HCT116 (cell line): ENCODE data around the gene LCK. TPM values are rescaled to one million over a fixed set of nuclear protein-coding genes. Genes with fewer than 3 reads are reported as not detected.

Source experiments
- ATAC-seq: fragments of 200-7000 bp; cut with Tn5 transposase; 2 replicates; pipeline ENCODE4 v1.9.1; 2020; ENCODE audit warnings: mild to moderate bottlenecking, moderate library complexity
- BruUV-seq: library from RNA; stranded (reverse); fragments of 400-500 nt; replicated peaks from 2 replicates; lab custom pipeline; 2021; lab: Mats Ljungman, UMichigan
- CTCF ChIA-PET: fragments of 300-600 bp; sonication (Branson Sonifier 250); formaldehyde crosslinking; loops from one replicate; lab custom pipeline; 2021; ENCODE audit warnings: antibody characterized with exemption; lab: Charles Lee
- POLR2A ChIA-PET: fragments of 300-600, 350-600 bp; sonication (Branson Sonifier 250); formaldehyde crosslinking; loops from one replicate; lab custom pipeline; 2021; ENCODE audit warnings: antibody characterized with exemption; lab: Charles Lee
- RAD21 ChIA-PET, 2 experiments: fragments of 300-600 bp; sonication (Branson Sonifier 250); formaldehyde crosslinking; loops; one replicate each; lab custom pipeline; 2023; ENCODE audit warnings: low total read pairs in 2 of 2; ENCODE audit not compliant: uncharacterized antibody in 2 of 2, unreplicated experiment in 2 of 2, low non-redundant PET in 1 of 2; lab: Charles Lee
- DNase-seq: peaks from one replicate; pipeline ENCODE4 v3.0.0-alpha.2; 2010; ENCODE audit warnings: low read depth, low spot score
- H2AFZ ChIP-seq: fragments of 200-600 bp; shearing (Covaris generic), sonication (generic); 2 replicates; pipeline ENCODE4 v1.6.1; 2017; ENCODE audit warnings: low read depth, mixed run types, mixed read lengths, antibody characterized with exemption, low read length; ENCODE audit not compliant: poor library complexity, severe bottlenecking
- H3K27ac ChIP-seq: 2 replicates; pipeline ENCODE4 v1.5.1; 2012; ENCODE audit warnings: low read depth, low read length
- H3K27me3 ChIP-seq: fragments of 200-600 bp; sonication (generic); 2 replicates; pipeline ENCODE4 v1.6.1; 2016; ENCODE audit warnings: mixed run types, low read length, mixed read lengths; ENCODE audit not compliant: insufficient read depth
- H3K36me3 ChIP-seq, 2 experiments: fragments of 200-500 bp in 1 of 2; fragments of 200-600 bp in 1 of 2; sonication (Bioruptor generic) in 1 of 2; sonication (generic) in 1 of 2; 2 replicates each; pipeline versions ENCODE4 v1.5.1 to v1.6.1; 2014 to 2016; ENCODE audit warnings: low read length in 2 of 2, inconsistent platforms in 1 of 2, mixed read lengths in 1 of 2, mixed run types in 1 of 2; ENCODE audit not compliant: insufficient read depth in 2 of 2, control insufficient read depth in 1 of 2
- H3K4me1 ChIP-seq, 2 experiments: fragments of 200-600 bp in 1 of 2; sonication (generic) in 1 of 2; 2 replicates each; pipeline versions ENCODE4 v1.5.1 to v1.6.1; 2012 to 2017; ENCODE audit warnings: low read length in 2 of 2, inconsistent platforms in 1 of 2, mild to moderate bottlenecking in 1 of 2, mixed read lengths in 1 of 2, mixed run types in 1 of 2, moderate library complexity in 1 of 2; ENCODE audit not compliant: insufficient read depth in 2 of 2, control insufficient read depth in 1 of 2
- H3K4me2 ChIP-seq: fragments of 200-600 bp; sonication (generic); 2 replicates; pipeline ENCODE4 v1.6.1; 2017; ENCODE audit warnings: mixed run types, low read length, mixed read lengths
- H3K4me3 ChIP-seq, 2 experiments: fragments of 200-600 bp in 1 of 2; sonication (generic) in 1 of 2; replicated peaks in 1 of 2; 2 replicates each; pipeline ENCODE4 v1.5.1; 2011 to 2016; ENCODE audit warnings: low read length in 2 of 2, control low read depth in 1 of 2, low read depth in 1 of 2, mild to moderate bottlenecking in 1 of 2, mixed read lengths in 1 of 2, mixed run types in 1 of 2
- H3K79me2 ChIP-seq: fragments of 200-600 bp; sonication (generic); 2 replicates; pipeline ENCODE4 v1.6.1; 2017; ENCODE audit warnings: mild to moderate bottlenecking, mixed run types, low read length, moderate library complexity, mixed read lengths; ENCODE audit not compliant: insufficient read depth
- H3K9ac ChIP-seq: fragments of 200-600 bp; sonication (generic); 2 replicates; pipeline ENCODE4 v1.6.1; 2016; ENCODE audit warnings: low read length, mixed read lengths
- H3K9me2 ChIP-seq: fragments of 200-600 bp; sonication (generic), shearing (Covaris generic); 2 replicates; pipeline ENCODE4 v1.6.1; 2017; ENCODE audit warnings: mixed run types, mild to moderate bottlenecking, moderate library complexity; ENCODE audit not compliant: insufficient read depth
- H3K9me3 ChIP-seq, 2 experiments: fragments of 200-500 bp in 1 of 2; fragments of 200-600 bp in 1 of 2; sonication (Bioruptor generic) in 1 of 2; sonication (generic) in 1 of 2; 2 replicates each; pipeline ENCODE4 v1.6.1; 2014 to 2017; ENCODE audit warnings: low read length in 2 of 2, mixed read lengths in 2 of 2, inconsistent platforms in 1 of 2, low read depth in 1 of 2, mild to moderate bottlenecking in 1 of 2, mixed run types in 1 of 2, moderate library complexity in 1 of 2; ENCODE audit not compliant: control insufficient read depth in 1 of 2, insufficient read depth in 1 of 2
- H4K20me1 ChIP-seq: fragments of 200-600 bp; sonication (generic), shearing (Covaris generic); 2 replicates; pipeline ENCODE4 v1.6.1; 2017; ENCODE audit warnings: mixed run types, mild to moderate bottlenecking, moderate library complexity; ENCODE audit not compliant: insufficient read depth
- CEBPB ChIP-seq: IDR thresholded peaks from 2 replicates; pipeline ENCODE4 v1.6.1; 2012; ENCODE audit warnings: low read depth
- EZH2 ChIP-seq: fragments of 200-600 bp; sonication (generic); IDR thresholded peaks from 2 replicates; pipeline ENCODE4 v1.6.1; 2017; ENCODE audit warnings: antibody characterized with exemption, mixed run types
- EZH2phosphoT487 ChIP-seq: fragments of 200-600 bp; IDR thresholded peaks from 2 replicates; pipeline ENCODE4 v1.6.1; 2018; ENCODE audit warnings: antibody characterized with exemption, borderline replicate concordance
- FOSL1 ChIP-seq: IDR thresholded peaks from 2 replicates; pipeline ENCODE4 v1.6.1; 2012; ENCODE audit warnings: low read depth
- JUND ChIP-seq: IDR thresholded peaks from 2 replicates; pipeline ENCODE4 v1.6.1; 2012
- POLR2AphosphoS5 ChIP-seq: IDR thresholded peaks from 2 replicates; pipeline ENCODE4 v1.6.1; 2011; ENCODE audit warnings: mild to moderate bottlenecking, low read depth, low read length, moderate library complexity
- RAD21 ChIP-seq: IDR thresholded peaks from 2 replicates; pipeline ENCODE4 v1.6.1; 2012; ENCODE audit warnings: low read depth, mild to moderate bottlenecking
- SP1 ChIP-seq: IDR thresholded peaks from 2 replicates; pipeline ENCODE4 v1.6.1; 2012; ENCODE audit warnings: low read depth
- TCF7L2 ChIP-seq: IDR thresholded peaks from 2 replicates; pipeline ENCODE4 v1.7.0; 2011; ENCODE audit warnings: borderline replicate concordance, inconsistent platforms; ENCODE audit not compliant: insufficient read depth, insufficient read length; ENCODE audit errors: extremely low read depth
- ZNF274 ChIP-seq: fragments of 200-500 bp; sonication (Bioruptor generic); IDR thresholded peaks from 2 replicates; pipeline ENCODE4 v1.6.1; 2014; ENCODE audit warnings: mild to moderate bottlenecking, low read depth, low read length, inconsistent platforms
- intact Hi-C: fragments of 100-400 bp; cut with micrococcal nuclease; formaldehyde crosslinking; loops from 2 replicates; pipeline ENCODE4 v1.10.0; 2022
- total RNA-seq: library from RNA; stranded (reverse); gene quantifications from one replicate; pipeline ENCODE4 v1.2.1, GENCODE V29; 2021; ENCODE audit not compliant: unreplicated experiment
- TF ChIP-seq, protein P1 (sequence below): IDR thresholded peaks from 2 replicates; pipeline ENCODE4 v1.6.1; 2012

The LCK gene
- total RNA-seq, 1 experiment from 2014 or later: 0.79 TPM

DNA sequence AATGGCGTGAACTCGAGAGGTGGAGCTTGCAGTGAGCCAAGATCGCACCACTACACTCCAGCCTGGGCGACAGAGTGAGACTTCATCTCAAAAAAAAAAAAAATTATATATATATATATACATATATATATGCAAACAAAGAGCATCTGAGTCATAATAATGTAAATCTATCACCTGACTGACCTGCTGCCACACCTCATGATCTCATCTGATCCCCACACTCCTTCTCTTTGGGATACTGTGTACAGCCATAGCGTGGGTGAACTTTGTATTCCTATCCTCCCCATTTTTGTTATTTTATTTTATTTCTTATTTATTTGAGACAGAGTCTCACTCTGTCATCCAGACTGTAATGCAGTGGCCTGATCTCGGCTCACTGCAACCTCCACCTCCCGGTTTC is 38.2 kb downstream of the LCK start:
- no peaks in the 10 kb centered on the region for H3K9me2 ChIP-seq
- H3K27ac ChIP-seq: no peak overlapping the region
- TF ChIP-seq EZH2 (no peak), JUND (no peak), EZH2phosphoT487 (no peak), TCF7L2 (no peak), RAD21 (no peak)
- ChIA-PET CTCF (no interaction called here), POLR2A (no interaction called here), RAD21 (no interaction called here)
- H3K27me3 ChIP-seq: no peaks in the 10 kb centered on the region
- H2AFZ ChIP-seq: no peak overlapping the region
- H3K36me3 ChIP-seq: no peaks in the 10 kb centered on the region
- intact Hi-C loops: no loop called here
- no peak overlapping the region for H3K4me3 ChIP-seq
- H3K4me2 ChIP-seq: no peak overlapping the region
- H3K9ac ChIP-seq: no peak overlapping the region
- peaks cover 15 to 32% of the 10 kb centered on the region in 2 experiments for H3K4me1 ChIP-seq
- ATAC-seq: no peak
- no peaks in the 10 kb centered on the region for H4K20me1 ChIP-seq
- peaks cover 22% of the 10 kb centered on the region for H3K79me2 ChIP-seq
- no peak for DNase-seq
- no peaks in the 10 kb centered on the region for H3K9me3 ChIP-seq
- BruUV-seq: no TSS peak

DNA sequence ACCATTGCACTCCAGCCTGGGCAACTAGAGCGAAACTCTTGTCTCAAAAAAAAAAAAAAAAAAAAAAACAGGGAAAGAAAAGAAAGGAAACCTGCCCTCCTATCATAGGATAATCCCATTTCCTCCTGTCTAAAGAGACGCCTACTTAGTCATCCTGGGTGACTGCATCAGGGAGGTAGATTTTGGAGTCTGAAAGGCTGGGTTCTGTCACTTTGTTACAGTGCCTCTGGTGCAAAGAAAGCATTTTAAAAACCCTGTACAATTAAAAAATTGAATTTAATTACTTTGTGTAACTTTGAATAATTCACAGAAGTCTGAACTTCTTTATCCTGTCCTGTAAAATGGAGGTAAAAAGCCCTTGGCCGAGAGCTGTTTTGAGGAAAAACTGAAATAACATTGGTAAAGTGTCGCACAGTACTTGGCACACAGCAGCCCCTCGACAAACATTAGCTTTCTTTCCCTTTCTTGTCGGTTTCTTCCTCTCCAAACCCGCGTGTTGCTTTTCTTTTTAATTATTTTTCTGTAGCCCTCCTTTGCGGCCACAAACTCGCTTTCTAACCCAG is 40.2 kb downstream of the LCK start:
- peak; percentile 27; the same call in 1 of the 2 replicates for ATAC-seq
- Histone ChIP-seq H3K4me3 (peak overlapping the region; percentile 98 to 100), H4K20me1 (no peaks in the 10 kb centered on the region), H3K27ac (peak overlapping the region; percentile 97), H3K4me1 (peaks cover 15 to 32% of the 10 kb centered on the region in 2 experiments), H3K9me3 (no peaks in the 10 kb centered on the region), H3K79me2 (peaks cover 42% of the 10 kb centered on the region), H3K4me2 (peak overlapping the region; percentile 95), H3K9me2 (no peaks in the 10 kb centered on the region), H2AFZ (peak overlapping the region; percentile 62), H3K36me3 (no peaks in the 10 kb centered on the region), H3K27me3 (no peaks in the 10 kb centered on the region), H3K9ac (peak overlapping the region; percentile 94)
- CTCF ChIA-PET: interaction anchor here (0.6 to 1.4 kb wide), 6 partner anchors 13 to 110 kb away, joined by 3 to 7 read pairs (median 4); no protein-coding TSS in a partner anchor
- BruUV-seq: TSS peak; percentile 99
- TF ChIP-seq POLR2AphosphoS5: no peak
- TF ChIP-seq SP1: no peak; the same call in 1 of the 2 replicates
- no peak for TF ChIP-seq CEBPB
- no peak for TF ChIP-seq ZNF274
- TF ChIP-seq, protein P1, sequence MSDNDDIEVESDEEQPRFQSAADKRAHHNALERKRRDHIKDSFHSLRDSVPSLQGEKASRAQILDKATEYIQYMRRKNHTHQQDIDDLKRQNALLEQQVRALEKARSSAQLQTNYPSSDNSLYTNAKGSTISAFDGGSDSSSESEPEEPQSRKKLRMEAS: no peak
- TF ChIP-seq TCF7L2: no peak
- TF ChIP-seq FOSL1: peak; percentile 44; the same call in 1 of the 2 replicates
- POLR2A ChIA-PET: interaction anchor here (0.7 to 1.4 kb wide), 3 partner anchors 16 to 50 kb away, joined by 3 to 8 read pairs (median 5); partner anchors contain the start of gene MARCKSL1
- RAD21 ChIA-PET: interaction anchor here in 1 of 2 experiments (0.7 kb wide), 1 partner anchor 58 kb away, joined by 4 read pairs; no protein-coding TSS in a partner anchor
- intact Hi-C loops: loop anchor here (5.0 kb wide), 1 partner anchor 74 kb away; no protein-coding TSS in a partner anchor
- DNase-seq: no peak
